NOMO-1 (cell line): ENCODE measurements around the gene KNSTRN.

Source experiments
- DNase-seq, 2 experiments: peaks; one replicate each; lab custom pipeline; 2025; ENCODE audit not compliant: unreplicated experiment in 2 of 2; lab: John Stamatoyannopoulos, UW

KNSTRN gene

GRCh38 chr15:40365624-40366456, 16.7 kb upstream of the KNSTRN start:
- DNase-seq = no peak

DNA sequence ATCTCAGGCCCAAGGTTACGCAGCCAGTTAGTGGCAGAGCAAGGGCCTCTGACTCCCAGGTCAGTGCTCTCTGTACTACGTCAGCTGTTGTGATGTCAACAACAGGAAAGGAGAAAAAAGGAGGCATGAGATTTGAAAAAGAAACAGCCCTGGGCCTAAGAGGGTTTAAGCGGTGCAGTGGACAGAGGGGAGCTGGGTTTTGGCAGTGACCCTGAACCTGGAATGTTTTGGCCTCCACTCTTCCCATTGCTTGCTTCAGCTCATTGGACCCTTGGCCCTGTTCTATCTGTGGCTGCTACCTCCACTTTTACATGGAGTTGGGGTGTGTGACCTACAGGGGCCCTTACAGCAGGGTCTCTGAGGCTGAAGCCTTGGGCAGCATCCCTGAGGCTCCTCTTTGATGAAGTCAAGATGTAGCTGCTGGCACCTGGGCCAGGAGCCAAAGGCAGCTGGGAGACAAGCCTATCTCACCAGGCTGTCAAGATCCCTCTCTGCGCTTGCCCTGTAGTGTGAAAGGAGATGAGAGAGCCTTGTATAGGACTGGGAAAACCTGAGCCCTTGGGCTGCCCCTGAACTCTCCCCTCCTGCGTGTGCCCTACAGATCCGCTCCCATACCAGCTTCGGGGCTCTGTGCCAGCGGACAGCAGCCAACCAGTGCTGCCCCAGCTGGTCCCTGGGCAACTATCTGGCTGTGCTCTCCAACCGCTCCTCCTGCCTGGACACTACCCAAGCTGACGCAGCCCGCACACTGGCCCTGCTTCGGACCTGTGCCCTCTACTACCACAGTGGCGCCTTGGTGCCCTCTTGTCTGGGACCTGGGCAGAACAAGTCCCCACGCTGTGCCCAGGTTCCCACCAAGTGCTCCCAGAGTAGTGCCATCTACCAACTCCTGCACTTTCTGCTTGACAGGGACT, 15.8 kb upstream of the KNSTRN start:
- DNase-seq = no peak

GRCh38 chr15:40367371-40367685, 15.2 kb upstream of the KNSTRN start:
- no peak for DNase-seq

- DNase-seq = peak; percentile 93 to 95
Observed at GRCh38 chr15:40367686-40368611, 14.6 kb upstream of the KNSTRN start.

DNA sequence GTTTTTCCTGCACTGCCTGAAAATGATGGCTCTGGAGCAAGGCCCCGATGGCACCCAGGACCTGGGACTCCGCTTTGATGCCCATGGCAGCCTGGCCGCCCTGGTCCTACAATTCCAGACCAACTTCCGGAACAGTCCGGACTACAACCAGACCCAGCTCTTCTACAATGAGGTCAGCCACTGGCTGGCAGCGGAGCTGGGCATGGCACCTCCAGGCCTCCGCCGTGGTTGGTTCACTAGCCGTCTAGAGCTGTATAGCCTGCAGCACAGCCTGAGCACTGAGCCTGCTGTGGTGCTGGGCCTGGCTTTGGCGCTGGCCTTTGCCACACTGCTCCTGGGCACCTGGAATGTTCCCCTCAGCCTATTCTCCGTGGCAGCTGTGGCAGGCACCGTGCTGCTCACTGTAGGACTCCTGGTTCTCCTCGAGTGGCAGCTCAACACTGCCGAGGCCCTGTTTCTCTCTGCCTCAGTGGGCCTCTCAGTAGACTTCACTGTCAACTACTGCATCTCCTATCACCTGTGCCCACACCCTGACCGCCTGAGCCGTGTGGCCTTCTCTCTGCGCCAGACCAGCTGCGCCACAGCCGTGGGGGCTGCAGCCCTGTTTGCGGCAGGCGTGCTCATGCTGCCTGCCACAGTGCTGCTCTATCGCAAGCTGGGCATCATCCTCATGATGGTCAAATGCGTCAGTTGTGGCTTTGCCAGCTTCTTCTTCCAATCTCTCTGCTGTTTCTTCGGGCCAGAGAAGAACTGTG, 13.6 kb upstream of the KNSTRN start:
- no peak for DNase-seq

- no peak for DNase-seq
Observed at GRCh38 chr15:40369474-40369869, 13.0 kb upstream of the KNSTRN start.

- no peak for DNase-seq
Observed at GRCh38 chr15:40369971-40370370, 12.6 kb upstream of the KNSTRN start.

GRCh38 chr15:40372981-40373380, 9.5 kb upstream of the KNSTRN start:
- DNase-seq = no peak

DNA sequence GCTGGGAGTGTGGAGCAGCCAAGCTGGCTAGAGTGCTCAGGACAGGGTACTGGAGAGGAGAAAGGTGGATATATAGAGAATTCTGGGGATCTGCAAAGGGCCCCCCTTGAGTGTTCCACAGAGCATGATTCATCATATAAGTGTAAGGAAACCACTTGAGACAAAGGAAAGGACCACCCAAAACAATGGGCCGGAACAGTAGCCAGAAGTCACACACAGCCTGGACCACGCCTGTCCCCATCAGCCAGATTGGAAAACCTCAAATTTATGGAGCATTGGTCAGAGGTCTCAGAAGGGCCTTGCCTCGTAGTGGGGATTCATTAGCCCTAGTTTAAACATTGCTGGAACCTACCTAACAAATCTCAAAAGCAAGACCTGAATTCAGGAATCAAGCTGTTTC, 4.9 kb upstream of the KNSTRN start:
- DNase-seq = no peak

GRCh38 chr15:40379374-40379773, 3.1 kb upstream of the KNSTRN start:
- no peak for DNase-seq

DNA sequence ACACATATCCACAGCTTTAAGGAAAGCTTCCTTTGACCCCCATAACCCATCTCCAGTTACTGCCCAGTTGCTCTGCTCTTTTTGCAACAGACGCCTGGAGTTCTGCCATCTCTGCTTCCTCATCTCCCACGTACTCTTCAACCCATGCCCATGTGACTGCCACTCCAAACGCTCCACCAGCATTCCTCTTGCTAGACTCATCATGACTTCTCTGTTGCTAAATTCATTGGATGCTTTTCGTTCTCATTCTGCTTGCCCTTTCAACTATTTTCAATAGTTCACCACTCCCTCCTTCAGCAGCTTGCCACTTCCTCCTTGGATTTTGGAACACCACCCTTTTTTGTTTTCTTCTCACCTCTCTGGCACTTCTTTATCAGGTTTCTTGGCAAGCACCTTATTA, 2.7 kb upstream of the KNSTRN start:
- peak in 1 of 2 experiments; percentile 25 for DNase-seq

DNA sequence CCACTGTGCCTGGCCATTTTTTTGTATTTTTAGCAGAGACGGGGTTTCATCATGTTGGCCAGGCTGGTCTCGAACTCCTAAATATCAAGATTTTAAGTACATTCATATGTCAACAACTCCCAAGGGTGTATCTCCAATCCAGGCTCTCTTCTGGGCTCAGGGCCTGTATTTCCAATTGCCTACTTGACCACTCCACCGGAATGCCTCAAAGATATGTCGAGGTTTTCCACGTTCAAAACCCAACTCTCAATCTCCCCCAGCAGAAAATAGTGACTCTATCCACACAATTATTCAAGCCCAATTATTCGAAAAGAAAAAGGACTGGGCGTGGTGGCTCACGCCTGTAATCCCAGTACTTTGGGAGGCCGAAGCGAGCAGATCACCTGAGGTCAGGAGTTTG, 1.9 kb upstream of the KNSTRN start:
- DNase-seq = no peak

DNA sequence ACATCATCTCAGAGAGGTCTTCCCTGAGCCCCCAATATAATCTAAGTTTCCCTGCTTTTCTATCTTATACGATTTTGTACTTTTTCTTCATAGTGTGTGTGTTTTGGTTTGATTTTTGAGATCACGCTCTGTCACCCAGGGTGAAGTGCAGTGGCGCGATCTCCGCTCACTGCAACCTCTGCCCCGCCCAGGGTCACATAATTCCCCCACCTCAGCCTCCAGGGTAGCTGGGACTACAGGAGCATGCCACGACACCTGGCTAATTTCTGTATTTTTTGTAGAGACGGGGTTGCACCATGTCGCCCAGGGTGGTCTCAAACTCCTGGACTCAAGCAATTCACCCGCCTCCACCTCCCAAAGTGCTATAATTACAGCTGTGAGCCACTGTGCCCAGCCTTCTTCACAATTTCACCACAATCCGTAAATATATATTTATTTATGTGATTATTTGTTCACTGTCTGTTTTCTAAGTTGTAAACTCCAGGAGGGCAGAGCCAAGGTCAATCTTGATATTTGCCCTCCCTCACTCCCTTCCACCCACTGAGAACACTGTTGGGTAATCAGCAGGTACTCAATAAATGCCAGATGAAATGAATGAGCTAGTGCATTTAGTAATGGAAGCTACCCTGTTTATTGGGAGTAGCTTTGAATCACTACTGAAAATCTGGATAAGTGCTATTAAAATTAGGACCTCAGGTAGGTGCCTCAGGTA, 547 bp upstream of the KNSTRN start:
- DNase-seq = no peak

GRCh38 chr15:40386480-40386879, 4.0 kb downstream of the KNSTRN start:
- DNase-seq = no peak

DNA sequence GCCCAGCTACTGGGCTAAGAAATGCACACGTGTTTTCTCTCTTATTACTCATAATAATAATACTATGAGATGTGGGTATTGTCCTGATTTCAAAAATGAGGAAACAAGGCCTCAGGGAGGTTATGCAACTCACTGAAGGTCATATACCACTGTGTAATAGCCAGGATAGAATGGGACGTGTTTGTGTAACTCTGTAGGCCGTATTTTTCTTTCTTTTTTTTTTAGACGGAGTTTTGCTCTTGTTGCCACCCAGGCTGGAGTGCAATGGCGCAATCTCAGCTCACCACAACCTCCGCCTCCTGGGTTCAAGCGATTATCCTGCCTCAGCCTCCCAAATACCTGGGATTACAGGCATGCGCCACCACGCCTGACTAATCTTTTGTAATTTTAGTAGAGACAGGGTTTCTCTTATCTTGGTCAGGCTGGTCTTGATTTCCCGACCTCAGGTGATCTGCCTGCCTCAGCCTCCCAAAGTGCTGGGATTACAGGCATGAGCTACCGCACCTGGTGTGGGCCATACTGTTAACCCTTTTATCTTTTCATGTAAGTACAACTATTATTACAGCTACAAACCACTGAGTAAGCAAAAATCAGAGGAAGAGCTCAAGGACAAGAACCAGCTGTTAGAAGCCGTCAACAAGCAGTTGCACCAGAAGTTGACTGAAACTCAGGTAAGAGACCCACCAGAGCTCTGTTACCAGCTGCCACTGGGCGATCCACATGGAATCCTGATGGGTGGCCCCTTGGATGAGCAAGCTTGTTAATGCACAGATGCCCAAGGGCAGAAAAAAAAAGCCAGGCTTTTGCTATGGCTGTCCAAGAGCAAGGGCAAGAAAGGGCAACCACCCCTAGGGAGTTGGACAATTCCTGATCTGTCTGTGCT, 6.7 kb downstream of the KNSTRN start:
- peak; percentile 90 to 95 for DNase-seq

DNA sequence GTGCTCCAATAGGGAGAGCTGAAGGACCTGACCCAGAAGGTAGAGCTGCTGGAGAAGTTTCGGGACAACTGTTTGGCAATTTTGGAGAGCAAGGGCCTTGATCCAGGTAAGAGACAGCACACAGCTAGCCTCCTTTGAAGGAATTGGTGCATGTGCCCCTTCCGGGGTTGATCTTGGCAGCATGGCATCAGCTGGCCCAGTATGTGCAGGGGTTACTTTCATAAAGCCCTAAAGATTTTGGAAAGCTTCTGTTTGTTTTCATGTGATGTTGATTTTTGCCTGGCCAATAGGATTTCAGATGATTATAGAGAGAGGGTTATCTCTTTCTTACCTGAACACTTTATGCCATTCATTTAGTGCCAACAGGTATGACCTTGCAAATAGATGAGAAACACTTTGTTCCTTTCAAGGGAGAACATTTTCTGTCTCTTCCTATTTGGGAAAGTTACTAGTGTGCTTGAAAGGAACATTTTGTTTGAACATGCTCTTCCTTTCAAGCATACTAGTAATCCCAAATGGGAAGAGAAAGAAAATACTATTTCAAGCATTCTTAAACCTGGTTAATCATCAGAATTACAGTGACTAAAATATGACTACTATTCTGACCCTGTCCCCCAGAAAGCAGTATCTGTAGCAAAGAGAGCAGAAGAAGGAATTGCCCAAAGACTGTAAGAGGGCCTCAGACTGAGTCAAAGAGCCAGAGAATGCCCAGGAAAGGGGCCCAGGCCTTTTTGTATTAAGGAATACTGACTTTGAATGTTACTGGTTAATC, 7.5 kb downstream of the KNSTRN start:
- no peak for DNase-seq

GRCh38 chr15:40392986-40393948, 10.7 kb downstream of the KNSTRN start:
- no peak for DNase-seq
